Adrenal gland (tissue), 12 donors: ENCODE results near the gene POLR3GL. TPM values are rescaled to one million over a fixed set of nuclear protein-coding genes. Genes with fewer than 3 reads are reported as not detected.

Source experiments
- DNase-seq, 7 donors: peaks; one replicate each; pipeline ENCODE4 v3.0.0-alpha.2; 2019 to 2020
- H3K27ac ChIP-seq, 5 donors: fragments of 200-600 bp; sonication (generic) in 4 of 5; 1 replicate in 3 of 5; 2 replicates in 2 of 5; pipeline versions ENCODE4 v1.5.1 to v1.8.0; 2016 to 2020; ENCODE audit warnings: mild to moderate bottlenecking in 1 of 5
- H3K27me3 ChIP-seq: fragments of 200-600 bp; 2 replicates; pipeline ENCODE4 v1.8.0; 2021
- H3K36me3 ChIP-seq, 2 donors: fragments of 200-600 bp; replicated peaks in 1 of 2; 1 replicate in 1 of 2; 2 replicates in 1 of 2; pipeline versions ENCODE4 v1.5.1 to v1.8.0; 2018 to 2022
- H3K4me1 ChIP-seq, 2 donors: fragments of 200-600 bp; replicated peaks in 1 of 2; 1 replicate in 1 of 2; 2 replicates in 1 of 2; pipeline versions ENCODE4 v1.5.1 to v1.8.0; 2018 to 2021
- H3K4me3 ChIP-seq, 4 donors: fragments of 200-600 bp; sonication (generic) in 3 of 4; one replicate each; pipeline ENCODE4 v1.5.1; 2016 to 2018
- H3K9me3 ChIP-seq, 3 donors: fragments of 200-600 bp; sonication (generic) in 1 of 3; replicated peaks in 1 of 3; 1 replicate in 2 of 3; 2 replicates in 1 of 3; pipeline versions ENCODE4 v1.5.1 to v1.8.0; 2016 to 2021
- CTCF ChIP-seq, 6 experiments: fragments of 450-650 bp in 4 of 6; fragments of 200-600 bp in 2 of 6; sonication (generic) in 1 of 6; IDR thresholded peaks; 1 replicate in 5 of 6; 2 replicates in 1 of 6; pipeline versions ENCODE4 v1.5.1 to v1.8.0; 2016 to 2021; ENCODE audit warnings: antibody characterized with exemption in 6 of 6, mild to moderate bottlenecking in 2 of 6, moderate library complexity in 1 of 6
- POLR2A ChIP-seq, 2 donors: fragments of 450-650 bp; IDR thresholded peaks; one replicate each; pipeline ENCODE4 v1.6.1; 2017; ENCODE audit warnings: antibody characterized with exemption in 2 of 2, mild to moderate bottlenecking in 2 of 2, moderate library complexity in 1 of 2
- WGBS, 4 donors: extraction: QIAGEN DNeasy Blood & Tissue Kit in 2 of 4; methylation state at CpG; one replicate each; pipeline versions ENCODE4 v1.1.5 to v1.1.7; 2013 to 2017; 5-methylcytosine and 5-hydroxymethylcytosine counted together
- intact Hi-C, 2 donors: fragments of 100-400 bp; cut with DNase I; formaldehyde crosslinking; loops; one replicate each; pipeline versions ENCODE4 v1.14.1 to v1.15.0; 2022 to 2023
- polyA plus RNA-seq, 3 donors: library from polyadenylated mRNA; stranded (reverse); fragments of 200-250 nt in 2 of 3; fragments of 350-450 nt in 1 of 3; fragmentation: Illumina TruSeq in 1 of 3; extraction: RNeasy Lipid Tissue Mini Kit (QIAGEN cat#74804) in 1 of 3; gene quantifications; one replicate each; pipeline ENCODE4 v1.2.3, GENCODE V29; 2013 to 2014
- total RNA-seq, 9 donors: library from RNA; depleted of rRNA in 4 of 9; stranded (reverse); fragments of >200 nt in 4 of 9; fragments of 120-200 nt in 1 of 9; fragmentation: NEBNext Ultra II Directional in 1 of 9; extraction: Animal tissue kit (Norgen Biotek cat#: 25700) in 1 of 9; gene quantifications; one replicate each; pipeline versions ENCODE4 v1.1.0 to v1.2.4, GENCODE V29; 2013 to 2023
- donor health status: healthy with polysubstance abuse.
- donor health status: Bipolar disorder and iron deficiency.
- donor health status: DM: yes; HTN: yes; CAD: no.
- donor health status: DM: no; HTN: no; CAD: no.
- donor health status: DM: no; HTN: no; CAD: no.
- donor health status: DM: yes; HTN: yes; CAD: no.

Gene POLR3GL
- total and polyA plus RNA-seq, 12 donors, result 18.4 to 48.7 (median 32.4) TPM

DNA sequence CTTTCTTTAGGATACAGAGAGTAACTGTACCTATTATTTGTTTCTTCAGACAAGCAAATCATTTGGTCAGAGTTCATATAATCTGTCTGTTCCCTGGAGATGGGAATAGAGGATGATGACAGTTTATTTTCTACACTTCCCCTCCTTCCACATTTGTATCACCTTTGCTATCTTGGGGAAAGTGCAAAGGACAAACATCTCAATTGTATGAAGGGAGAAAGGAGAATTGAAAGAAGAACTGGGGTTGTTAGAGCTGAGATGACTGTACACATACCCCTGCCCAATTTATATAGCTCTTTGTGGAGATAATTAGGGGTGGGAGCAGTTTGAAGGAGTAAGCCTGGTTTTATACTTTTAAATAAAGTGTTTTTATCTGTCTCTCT, 14.0 kb downstream of the POLR3GL start:
- TF ChIP-seq CTCF (IDR thresholded peaks at IDR 0.05) (no peak), POLR2A (IDR thresholded peaks at IDR 0.05) (no peak)
- peaks cover 44 to 57% of the 10 kb centered on the region in 2 donors for H3K4me1 ChIP-seq
- peak in 1 of 7 donors; percentile 0 for DNase-seq
- H3K27me3 ChIP-seq, result no peaks in the 10 kb centered on the region
- peak overlapping the region; percentile 88 to 96 (median 94) for H3K27ac ChIP-seq
- H3K9me3 ChIP-seq, result no peaks in the 10 kb centered on the region
- intact Hi-C loops, result loop anchor here (5.0 to 10.0 kb wide), 2 partner anchors 34 to 134 kb away; partner anchors contain the start of gene NUDT17 (in 1 of the 2)
- peak overlapping the region in 1 of 4 donors; percentile 37 for H3K4me3 ChIP-seq
- H3K36me3 ChIP-seq, result no peaks in the 10 kb centered on the region

GRCh38 chr1:145978854-145979745, 14.6 kb downstream of the POLR3GL start:
- no peaks in the 10 kb centered on the region for H3K9me3 ChIP-seq
- WGBS, 4 donors, result 3 to 7% (median 7%) methylated on average over 9 of the region's 9 CpGs
- peak overlapping the region; percentile 91 to 96 (median 94) for H3K27ac ChIP-seq
- intact Hi-C loops, result loop anchor here (5.0 to 10.0 kb wide), 2 partner anchors 33 to 134 kb away; partner anchors contain the start of gene NUDT17 (in 1 of the 2)
- H3K4me1 ChIP-seq, result peaks cover 44 to 64% of the 10 kb centered on the region in 2 donors
- H3K36me3 ChIP-seq, result no peaks in the 10 kb centered on the region
- H3K4me3 ChIP-seq, result peak overlapping the region in 2 of 4 donors; percentile 5 to 37
- TF ChIP-seq CTCF (IDR thresholded peaks at IDR 0.05) (peak in 2 of 6 experiments; percentile 19 to 33), POLR2A (IDR thresholded peaks at IDR 0.05) (peak; percentile 15 to 86)
- no peaks in the 10 kb centered on the region for H3K27me3 ChIP-seq
- DNase-seq, result peak; percentile 91 to 99 (median 97)

GRCh38 chr1:145979746-145980456, 15.4 kb downstream of the POLR3GL start:
- intact Hi-C loops, result loop anchor here (5.0 to 10.0 kb wide), 2 partner anchors 32 to 135 kb away; partner anchors contain the start of gene NUDT17 (in 1 of the 2)
- peak in 1 of 2 donors; percentile 41 for TF ChIP-seq POLR2A (IDR thresholded peaks at IDR 0.05)
- no peak for TF ChIP-seq CTCF (IDR thresholded peaks at IDR 0.05)
- H3K4me3 ChIP-seq, result peak overlapping the region in 1 of 4 donors; percentile 14

More at GRCh38 chr1:145979746-145980456, 15.4 kb downstream of the POLR3GL start:
- peak overlapping the region; percentile 91 to 96 (median 94) for H3K27ac ChIP-seq
- H3K36me3 ChIP-seq, result no peaks in the 10 kb centered on the region
- H3K4me1 ChIP-seq, result peaks cover 46 to 72% of the 10 kb centered on the region in 2 donors
- 32 to 37% (median 35%) methylated on average over 7 of the region's 7 CpGs for WGBS, 4 donors
- H3K27me3 ChIP-seq, result no peaks in the 10 kb centered on the region
- DNase-seq, result peak in 5 of 7 donors; percentile 3 to 70 (median 46)
- no peaks in the 10 kb centered on the region for H3K9me3 ChIP-seq
